ENCODE data around the gene RBM33.
A peak's percentile ranks its signal among the peaks of the same experiment; 100 is the strongest.
"Not testable (repeated sequence)": the region's sequence is repeated elsewhere in the genome, so short reads cannot be mapped to it uniquely, and the experiment has no call there.

The RBM33 gene

GRCh38 chr7:155815332-155816191 is 171.1 kb downstream of the RBM33 start:
- DNase-seq (ENCODE audit: extremely low spot score): peak; percentile 90
- POLR2A ChIA-PET: no interaction called here
- peak; percentile 90 for TF ChIP-seq CTCF (IDR thresholded peaks at IDR 0.05; ENCODE audit: control extremely low read depth, extremely low read depth, low read depth, missing control alignments)
- CTCF ChIA-PET: interaction anchor here (0.7 to 2.1 kb wide), 10 partner anchors 9 to 1016 kb away, joined by 3 to 6 read pairs (median 4); no protein-coding TSS in a partner anchor

- no peak for DNase-seq (ENCODE audit: extremely low spot score)
- CTCF ChIA-PET: interaction anchor here (0.7 to 2.1 kb wide), 6 partner anchors 9 to 659 kb away, joined by 4 to 6 read pairs (median 4); no protein-coding TSS in a partner anchor
- TF ChIP-seq CTCF (IDR thresholded peaks at IDR 0.05; ENCODE audit: control extremely low read depth, extremely low read depth, low read depth, missing control alignments): no peak
- POLR2A ChIA-PET: no interaction called here
Observed at GRCh38 chr7:155816192-155816508, 171.7 kb downstream of the RBM33 start.

- no peak for TF ChIP-seq CTCF (IDR thresholded peaks at IDR 0.05; ENCODE audit: control extremely low read depth, extremely low read depth, low read depth, missing control alignments)
- CTCF ChIA-PET: interaction anchor here (1.0 to 2.1 kb wide), 4 partner anchors 12 to 658 kb away, joined by 3 to 5 read pairs (median 4); no protein-coding TSS in a partner anchor
- DNase-seq (ENCODE audit: extremely low spot score): no peak
- POLR2A ChIA-PET: no interaction called here
Observed at GRCh38 chr7:155816996-155817395, 172.5 kb downstream of the RBM33 start.

- DNase-seq (ENCODE audit: extremely low spot score); POLR2A ChIA-PET: not testable (repeated sequence)
- CTCF ChIA-PET: interaction anchor here (1.2 to 2.1 kb wide), 3 partner anchors 11 to 658 kb away, joined by 3 to 5 read pairs (median 4); no protein-coding TSS in a partner anchor
Observed at GRCh38 chr7:155817515-155817914, 173.1 kb downstream of the RBM33 start.

- no peak for DNase-seq (ENCODE audit: extremely low spot score)
- TF ChIP-seq CTCF (IDR thresholded peaks at IDR 0.05; ENCODE audit: control extremely low read depth, extremely low read depth, low read depth, missing control alignments): no peak
- ChIA-PET CTCF (interaction anchor here (1.2 kb wide), 1 partner anchor 45 kb away, joined by 3 read pairs; no protein-coding TSS in a partner anchor), POLR2A (no interaction called here)
Observed at GRCh38 chr7:155818154-155818819, 173.8 kb downstream of the RBM33 start.

- CTCF ChIA-PET: no interaction called here
- no peak for TF ChIP-seq CTCF (IDR thresholded peaks at IDR 0.05; ENCODE audit: control extremely low read depth, extremely low read depth, low read depth, missing control alignments)
- POLR2A ChIA-PET: no interaction called here
Observed at GRCh38 chr7:155818820-155819168, 174.3 kb downstream of the RBM33 start.

GRCh38 chr7:155819186-155819585 is 174.7 kb downstream of the RBM33 start:
- POLR2A ChIA-PET: no interaction called here
- no peak for DNase-seq (ENCODE audit: extremely low spot score)
- TF ChIP-seq CTCF (IDR thresholded peaks at IDR 0.05; ENCODE audit: control extremely low read depth, extremely low read depth, low read depth, missing control alignments): no peak
- CTCF ChIA-PET: no interaction called here

More at GRCh38 chr7:155818820-155819168, 174.3 kb downstream of the RBM33 start:
- no peak for DNase-seq (ENCODE audit: extremely low spot score)

All from GM10248 (cell line).